Glutamatergic neuron (in vitro differentiated cells): ENCODE results near the gene DOCK1. TPM values are rescaled to one million over a fixed set of nuclear protein-coding genes. Genes with fewer than 3 reads are reported as not detected.

Experiments
- DNase-seq: peaks from one replicate; pipeline ENCODE4 v3.0.0; 2022
- H3K27ac Mint-ChIP-seq: one replicate; pipeline ENCODE4 v1.8.0; 2020; ENCODE audit warnings: mild to moderate bottlenecking, mixed read lengths, inconsistent platforms; ENCODE audit not compliant: unreplicated experiment
- H3K27me3 Mint-ChIP-seq: one replicate; pipeline ENCODE4 v1.8.0; 2020; ENCODE audit warnings: mild to moderate bottlenecking, moderate library complexity, mixed read lengths, inconsistent platforms; ENCODE audit not compliant: unreplicated experiment
- H3K36me3 Mint-ChIP-seq: one replicate; pipeline ENCODE4 v1.8.0; 2020; ENCODE audit warnings: mild to moderate bottlenecking, mixed read lengths, inconsistent platforms; ENCODE audit not compliant: unreplicated experiment
- H3K4me1 Mint-ChIP-seq: one replicate; pipeline ENCODE4 v1.8.0; 2020; ENCODE audit warnings: mild to moderate bottlenecking, low read depth, mixed read lengths, inconsistent platforms; ENCODE audit not compliant: unreplicated experiment
- H3K4me3 Mint-ChIP-seq: one replicate; pipeline ENCODE4 v1.8.0; 2020; ENCODE audit warnings: mild to moderate bottlenecking, mixed read lengths, inconsistent platforms; ENCODE audit not compliant: unreplicated experiment
- H3K9me3 Mint-ChIP-seq: one replicate; pipeline ENCODE4 v1.8.0; 2020; ENCODE audit warnings: mild to moderate bottlenecking, moderate library complexity, mixed read lengths, inconsistent platforms; ENCODE audit not compliant: unreplicated experiment
- CTCF ChIP-seq: fragments of 200-600 bp; sonication (generic); IDR thresholded peaks from one replicate; pipeline ENCODE4 v1.5.0; 2021; ENCODE audit not compliant: partially characterized antibody, unreplicated experiment
- total RNA-seq: library from RNA; stranded (reverse); fragmentation: NEBNext Ultra II Directional; extraction: Animal tissue kit (Norgen Biotek cat#: 25700); gene quantifications from one replicate; pipeline ENCODE4 v1.2.1, GENCODE V29; 2021; ENCODE audit not compliant: unreplicated experiment

Gene DOCK1
- total RNA-seq, 1 donor from 2014 or later: 19.7 TPM

DNA sequence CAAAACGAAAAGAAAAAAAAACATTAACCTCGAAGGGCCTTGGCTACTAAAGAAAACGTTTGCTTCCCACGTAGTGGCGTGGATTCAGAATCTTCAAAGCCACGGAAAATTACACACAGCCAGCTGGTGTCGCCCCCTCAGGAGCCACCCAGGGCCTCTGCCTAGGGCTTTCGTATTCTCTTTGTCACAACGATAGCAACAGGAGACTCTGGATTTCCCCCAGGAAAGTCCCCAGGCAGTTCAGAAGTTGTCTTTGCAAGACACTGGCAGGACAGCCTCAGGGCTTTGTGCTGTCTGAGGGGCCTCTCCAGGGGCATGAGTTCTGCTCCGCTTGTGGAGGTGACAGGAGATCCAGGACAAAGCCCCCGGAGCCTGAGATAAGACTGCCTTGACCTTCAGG is 441.4 kb downstream of the DOCK1 start:
- TF ChIP-seq CTCF: no peak
- Mint-ChIP-seq H3K9me3 (no peaks in the 10 kb centered on the region), H3K4me1 (peaks cover 11% of the 10 kb centered on the region), H3K36me3 (no peaks in the 10 kb centered on the region), H3K27me3 (peaks cover 3% of the 10 kb centered on the region), H3K27ac (no peak overlapping the region), H3K4me3 (no peak overlapping the region)
- no peak for DNase-seq

DNA sequence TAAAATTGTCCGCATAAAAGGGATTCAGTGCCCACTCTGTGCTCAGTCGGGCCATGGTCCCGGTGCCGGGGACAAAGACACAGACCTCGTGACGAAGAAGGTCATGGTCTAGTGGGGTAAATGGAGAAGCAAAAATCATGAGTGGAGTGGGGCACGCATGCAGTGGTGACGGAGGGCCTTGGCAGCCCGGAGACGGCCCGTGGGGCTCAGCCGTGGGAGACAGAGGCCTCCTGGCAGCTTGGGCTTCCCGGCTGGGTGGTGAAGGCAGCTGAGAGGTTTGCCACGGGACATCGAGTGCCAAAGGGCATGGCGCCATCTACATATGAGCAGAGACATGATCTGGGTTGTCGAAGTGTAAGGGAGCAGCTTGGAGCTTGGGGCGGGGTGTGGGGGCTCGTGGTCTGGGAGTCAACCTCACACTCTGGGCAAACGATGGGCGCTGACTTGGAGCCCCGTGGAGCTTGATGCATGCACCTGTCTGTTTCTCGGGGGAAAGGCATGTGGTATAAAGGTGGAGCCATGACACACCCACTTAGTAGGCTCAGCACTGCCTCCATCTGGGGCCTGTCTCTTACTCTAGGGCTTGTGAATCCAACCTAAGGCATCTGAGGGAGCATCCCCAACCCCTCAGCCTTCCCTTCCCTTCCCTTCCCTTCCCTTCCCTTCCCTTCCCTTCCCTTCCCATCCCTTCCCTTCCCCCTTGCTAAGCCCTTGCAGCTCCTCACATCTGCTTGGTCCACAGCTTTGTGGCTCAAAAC is 442.2 kb downstream of the DOCK1 start:
- no peaks in the 10 kb centered on the region for H3K9me3 Mint-ChIP-seq
- no peak overlapping the region for H3K4me3 Mint-ChIP-seq
- DNase-seq: no peak
- peaks cover 11% of the 10 kb centered on the region for H3K4me1 Mint-ChIP-seq
- no peak overlapping the region for H3K27ac Mint-ChIP-seq
- no peak for TF ChIP-seq CTCF
- no peaks in the 10 kb centered on the region for H3K36me3 Mint-ChIP-seq
- peaks cover 3% of the 10 kb centered on the region for H3K27me3 Mint-ChIP-seq

DNA sequence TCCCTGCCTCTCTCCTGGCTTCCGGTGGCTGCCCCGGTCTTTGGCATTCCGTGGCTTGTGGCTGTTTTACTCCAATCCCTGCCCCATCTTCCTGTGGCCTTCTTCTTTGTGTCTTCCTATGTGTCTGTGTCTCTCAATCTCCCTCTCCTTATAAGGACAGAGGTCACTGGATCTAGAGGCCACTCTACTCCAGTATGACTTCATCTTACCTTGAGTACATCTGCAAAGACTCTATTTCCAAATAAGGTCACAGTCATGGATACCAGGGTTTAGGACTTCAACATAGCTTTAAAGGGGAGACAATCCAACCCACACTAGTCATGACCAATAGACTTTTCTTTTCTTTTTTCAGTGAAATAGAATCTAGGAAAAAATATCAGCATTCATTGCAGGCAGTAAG is 444.5 kb downstream of the DOCK1 start:
- Mint-ChIP-seq H3K27ac (no peak overlapping the region), H3K36me3 (no peaks in the 10 kb centered on the region), H3K27me3 (no peaks in the 10 kb centered on the region), H3K4me3 (no peak overlapping the region), H3K9me3 (no peaks in the 10 kb centered on the region), H3K4me1 (peaks cover 20% of the 10 kb centered on the region)
- DNase-seq: no peak
- no peak for TF ChIP-seq CTCF

DNA sequence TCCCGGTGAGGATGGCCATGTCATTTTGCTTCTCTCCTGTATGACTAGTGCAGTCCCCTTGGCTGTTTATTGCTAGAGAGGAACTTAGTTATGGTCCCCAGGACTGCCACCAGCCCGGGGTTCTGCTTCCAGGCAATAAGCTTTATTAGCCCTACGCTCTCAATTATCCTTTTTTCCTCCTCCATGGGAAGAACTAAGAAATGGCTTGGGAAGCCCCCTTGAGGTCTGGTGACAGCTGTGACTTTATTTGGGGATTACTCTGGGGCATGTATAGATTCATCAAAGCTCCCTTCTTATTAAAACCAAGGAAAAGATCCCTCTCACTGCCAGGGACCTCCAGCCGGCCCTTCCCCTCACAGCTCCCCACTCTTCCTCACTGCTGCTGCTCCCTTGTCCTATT is 446.3 kb downstream of the DOCK1 start:
- TF ChIP-seq CTCF: no peak
- Mint-ChIP-seq H3K27me3 (peaks cover 4% of the 10 kb centered on the region), H3K4me1 (peaks cover 28% of the 10 kb centered on the region), H3K36me3 (no peaks in the 10 kb centered on the region), H3K9me3 (no peaks in the 10 kb centered on the region), H3K4me3 (no peak overlapping the region), H3K27ac (no peak overlapping the region)
- DNase-seq: no peak

DNA sequence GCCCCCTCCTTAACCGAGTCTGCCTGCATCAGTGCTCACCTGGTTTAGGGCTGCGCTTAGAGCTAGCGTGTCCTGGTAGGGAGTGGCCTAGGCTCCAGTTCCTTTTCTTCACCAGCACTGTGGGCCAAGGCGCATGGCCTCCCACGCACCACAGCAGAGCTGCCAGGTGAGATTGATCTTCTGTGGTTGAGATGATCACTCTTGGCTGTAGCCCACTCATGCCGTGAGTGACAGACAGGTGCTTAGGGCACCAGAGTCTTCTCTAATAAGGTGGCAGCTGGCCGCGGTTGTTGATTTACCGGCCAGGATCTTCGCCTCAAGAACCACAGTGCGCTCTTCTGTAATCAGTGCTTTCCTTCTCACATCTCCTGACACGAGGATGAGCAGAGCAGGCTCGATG is 448.3 kb downstream of the DOCK1 start:
- no peak for TF ChIP-seq CTCF
- Mint-ChIP-seq H3K9me3 (peaks cover 3% of the 10 kb centered on the region), H3K27ac (no peak overlapping the region), H3K4me1 (peaks cover 46% of the 10 kb centered on the region), H3K4me3 (no peak overlapping the region), H3K27me3 (peaks cover 4% of the 10 kb centered on the region), H3K36me3 (no peaks in the 10 kb centered on the region)
- no peak for DNase-seq
